IMR-90 (cell line): ENCODE measurements around the gene KCNMA1. TPM values are rescaled to one million over a fixed set of nuclear protein-coding genes. Genes with fewer than 3 reads are reported as not detected.

ENCODE experiments used
- ATAC-seq: fragments of 200-7000 bp; cut with Tn5 transposase; 2 replicates; pipeline ENCODE4 v1.9.1; 2020; ENCODE audit warnings: low read depth, mild to moderate bottlenecking, moderate library complexity
- BruUV-seq: library from RNA; stranded (reverse); fragments of 400-500 nt; replicated peaks from 2 replicates; lab custom pipeline; 2021; lab: Mats Ljungman, UMichigan
- CTCF ChIA-PET: fragments of 300-600 bp; formaldehyde crosslinking; extraction: SDS; loops from one replicate; lab custom pipeline; 2021; ENCODE audit warnings: antibody characterized with exemption; lab: Yijun Ruan, JAX
- POLR2A ChIA-PET: fragments of 300-600 bp; sonication (Branson Sonifier 250); formaldehyde crosslinking; loops from one replicate; lab custom pipeline; 2022; ENCODE audit warnings: antibody characterized with exemption; ENCODE audit not compliant: unreplicated experiment; lab: Charles Lee
- DNase-seq: peaks from one replicate; pipeline ENCODE4 v3.0.0; 2013
- H2AFZ ChIP-seq: replicated peaks from 2 replicates; pipeline ENCODE3; 2013; ENCODE audit warnings: low read length, mild to moderate bottlenecking; ENCODE audit not compliant: poor library complexity
- H2AK5ac ChIP-seq: 2 replicates; pipeline ENCODE4 v1.6.1; 2013; ENCODE audit warnings: low read depth, low read length, inconsistent platforms
- H2AK9ac ChIP-seq: replicated peaks from 2 replicates; pipeline ENCODE3; 2013; ENCODE audit warnings: mild to moderate bottlenecking, low read depth, low read length, moderate library complexity; ENCODE audit not compliant: poor library complexity
- H2BK120ac ChIP-seq: 2 replicates; pipeline ENCODE4 v1.6.1; 2013; ENCODE audit warnings: low read depth, low read length, inconsistent platforms
- H2BK15ac ChIP-seq: 3 replicates; pipeline ENCODE4 v1.6.1; 2013; ENCODE audit warnings: low read depth, low read length, inconsistent platforms
- H2BK20ac ChIP-seq: 2 replicates; pipeline ENCODE4 v1.6.1; 2013; ENCODE audit warnings: low read depth, mild to moderate bottlenecking, inconsistent platforms, low read length, moderate library complexity
- H2BK5ac ChIP-seq: 2 replicates; pipeline ENCODE4 v1.6.1; 2013; ENCODE audit warnings: mild to moderate bottlenecking, low read depth, low read length, inconsistent platforms; ENCODE audit not compliant: poor library complexity, severe bottlenecking
- H3K14ac ChIP-seq: replicated peaks from 2 replicates; pipeline ENCODE4 v1.6.1; 2013; ENCODE audit warnings: low read depth, low read length, inconsistent platforms
- H3K18ac ChIP-seq: 2 replicates; pipeline ENCODE4 v1.6.1; 2013; ENCODE audit warnings: low read depth, low read length, control low read depth
- H3K23ac ChIP-seq: 2 replicates; pipeline ENCODE4 v1.6.1; 2013; ENCODE audit warnings: low read depth, low read length, inconsistent platforms
- H3K27ac ChIP-seq: 2 replicates; pipeline ENCODE4 v1.5.1; 2013; ENCODE audit warnings: mild to moderate bottlenecking, control low read depth, low read length; ENCODE audit not compliant: insufficient read depth
- H3K27me3 ChIP-seq: 2 replicates; pipeline ENCODE4 v1.6.1; 2013; ENCODE audit warnings: low read length; ENCODE audit not compliant: control insufficient read depth, insufficient read depth
- H3K36me3 ChIP-seq: 2 replicates; pipeline ENCODE4 v1.6.1; 2013; ENCODE audit warnings: low read length, mixed read lengths; ENCODE audit not compliant: control insufficient read depth, insufficient read depth
- H3K4ac ChIP-seq: 2 replicates; pipeline ENCODE4 v1.6.1; 2013; ENCODE audit warnings: low read depth, low read length, inconsistent platforms
- H3K4me1 ChIP-seq: 2 replicates; pipeline ENCODE4 v1.6.1; 2013; ENCODE audit warnings: low read length, mixed read lengths; ENCODE audit not compliant: control insufficient read depth, insufficient read depth
- H3K4me2 ChIP-seq: 2 replicates; pipeline ENCODE4 v1.6.1; 2013; ENCODE audit warnings: low read depth, mild to moderate bottlenecking, control low read depth, low read length, moderate library complexity
- H3K4me3 ChIP-seq: 2 replicates; pipeline ENCODE4 v1.5.1; 2013; ENCODE audit warnings: low read depth, mild to moderate bottlenecking, control low read depth, low read length, moderate library complexity; ENCODE audit not compliant: insufficient read depth
- H3K56ac ChIP-seq: 2 replicates; pipeline ENCODE4 v1.6.1; 2013; ENCODE audit warnings: low read length, inconsistent platforms; ENCODE audit not compliant: insufficient read depth; ENCODE audit errors: extremely low read depth
- H3K79me1 ChIP-seq, 2 experiments: 2 replicates each; pipeline ENCODE4 v1.6.1; 2013; ENCODE audit warnings: low read length in 2 of 2, inconsistent platforms in 1 of 2, low read depth in 1 of 2
- H3K9ac ChIP-seq: 2 replicates; pipeline ENCODE4 v1.6.1; 2013; ENCODE audit warnings: low read depth, low read length, control low read depth
- H3K9me1 ChIP-seq: 2 replicates; pipeline ENCODE4 v1.6.1; 2013; ENCODE audit warnings: low read length, inconsistent platforms; ENCODE audit not compliant: insufficient read depth
- H3K9me3 ChIP-seq: 2 replicates; pipeline ENCODE4 v1.6.1; 2013; ENCODE audit warnings: low read length; ENCODE audit not compliant: control insufficient read depth, insufficient read depth
- H4K20me1 ChIP-seq: 2 replicates; pipeline ENCODE4 v1.6.1; 2013; ENCODE audit warnings: low read length, inconsistent platforms; ENCODE audit not compliant: insufficient read depth
- H4K5ac ChIP-seq: 2 replicates; pipeline ENCODE4 v1.6.1; 2013; ENCODE audit warnings: mild to moderate bottlenecking, low read depth, low read length, control low read depth
- H4K8ac ChIP-seq, 2 experiments: 2 replicates each; pipeline ENCODE4 v1.6.1; 2013; ENCODE audit warnings: low read depth in 2 of 2, low read length in 2 of 2, control low read depth in 1 of 2, inconsistent platforms in 1 of 2
- H4K91ac ChIP-seq: 2 replicates; pipeline ENCODE4 v1.6.1; 2013; ENCODE audit warnings: low read depth, low read length, inconsistent platforms; ENCODE audit not compliant: insufficient read depth
- BHLHE40 ChIP-seq: fragments of 150-350 bp; IDR thresholded peaks from 2 replicates; pipeline ENCODE4 v1.6.1; 2016; ENCODE audit warnings: mild to moderate bottlenecking, low read depth, low read length
- CEBPB ChIP-seq: IDR thresholded peaks from 2 replicates; pipeline ENCODE4 v1.6.1; 2012; ENCODE audit warnings: low read depth, low read length, improper control_type of control experiment
- CHD1 ChIP-seq: IDR thresholded peaks from 2 replicates; pipeline ENCODE4 v1.6.1; 2012; ENCODE audit warnings: low read depth, low read length, improper control_type of control experiment
- ELK1 ChIP-seq: fragments of 150-350 bp; IDR thresholded peaks from 2 replicates; pipeline ENCODE4 v1.6.1; 2016; ENCODE audit warnings: low read depth, mild to moderate bottlenecking, low read length, moderate library complexity, borderline replicate concordance
- FOS ChIP-seq: fragments of 150-350 bp; IDR thresholded peaks from 2 replicates; pipeline ENCODE4 v1.6.1; 2016; ENCODE audit warnings: low read depth, low read length
- MAFK ChIP-seq: IDR thresholded peaks from 2 replicates; pipeline ENCODE4 v1.6.1; 2012; ENCODE audit warnings: low read depth, low read length, improper control_type of control experiment
- MAZ ChIP-seq: IDR thresholded peaks from 2 replicates; pipeline ENCODE4 v1.6.1; 2012; ENCODE audit warnings: low read depth, mild to moderate bottlenecking, low read length, improper control_type of control experiment, moderate library complexity, borderline replicate concordance
- MXI1 ChIP-seq: IDR thresholded peaks from 2 replicates; pipeline ENCODE4 v1.6.1; 2012; ENCODE audit warnings: low read depth, mild to moderate bottlenecking, low read length, moderate library complexity, borderline replicate concordance
- NFE2L2 ChIP-seq: fragments of 150-350 bp; IDR thresholded peaks from 2 replicates; pipeline ENCODE4 v1.6.1; 2016; ENCODE audit warnings: low read depth, mild to moderate bottlenecking, low read length
- POLR2A ChIP-seq: IDR thresholded peaks from 2 replicates; pipeline ENCODE4 v1.6.1; 2012; ENCODE audit warnings: mild to moderate bottlenecking, low read depth, low read length
- RAD21 ChIP-seq: IDR thresholded peaks from 2 replicates; pipeline ENCODE4 v1.6.1; 2012; ENCODE audit warnings: low read length, improper control_type of control experiment
- RCOR1 ChIP-seq: IDR thresholded peaks from 2 replicates; pipeline ENCODE4 v1.6.1; 2012; ENCODE audit warnings: mild to moderate bottlenecking, low read length, improper control_type of control experiment; ENCODE audit not compliant: insufficient replicate concordance
- RFX5 ChIP-seq: IDR thresholded peaks from 2 replicates; pipeline ENCODE4 v1.8.0; 2012; ENCODE audit warnings: low read depth, mild to moderate bottlenecking, low read length, moderate library complexity
- SMC3 ChIP-seq: fragments of 150-350 bp; IDR thresholded peaks from 2 replicates; pipeline ENCODE4 v1.6.1; 2016; ENCODE audit warnings: low read depth, mild to moderate bottlenecking, antibody characterized with exemption, low read length, moderate library complexity
- WGBS, 2 experiments: methylation state at CpG; one replicate each; pipeline versions ENCODE4 v1.1.5 to v1.1.7; 2013; ENCODE audit warnings: missing lambda C conversion rate in 2 of 2; ENCODE audit not compliant: insufficient read length in 1 of 2; ENCODE audit errors: extremely low coverage in 2 of 2; 5-methylcytosine and 5-hydroxymethylcytosine counted together
- dilution Hi-C: fragments of 300-500 bp; cut with HindIII; formaldehyde crosslinking; loops from one replicate; pipeline ENCODE4 v1.14.3; 2018; ENCODE audit warnings: low sequenced_read_pairs; ENCODE audit not compliant: unreplicated experiment
- in situ Hi-C: fragments of 300-500 bp; cut with MboI; formaldehyde crosslinking; loops from 3 replicates; pipeline ENCODE4 v1.14.3; 2019; ENCODE audit warnings: low sequenced_read_pairs, inconsistent platforms, mixed read lengths
- intact Hi-C: fragments of 100-400 bp; cut with micrococcal nuclease; formaldehyde crosslinking; loops from 2 replicates; pipeline ENCODE4 v1.10.0; 2022
- polyA plus RNA-seq, 3 experiments: library from polyadenylated mRNA; depleted of rRNA; stranded (reverse); fragments of >200 nt; gene quantifications; 2 replicates each; pipeline ENCODE4 v1.2.3, GENCODE V29; 2012; ENCODE audit warnings: low replicate concordance in 1 of 3
- total RNA-seq: library from RNA; depleted of rRNA; stranded (reverse); fragments of >200 nt; gene quantifications from 2 replicates; pipeline ENCODE4 v1.2.3, GENCODE V29; 2012
- TF ChIP-seq, protein P1 (sequence below): conservative IDR thresholded peaks from 2 replicates; pipeline ENCODE4 v1.5.1; 2012; ENCODE audit warnings: mild to moderate bottlenecking, low read depth, low read length, improper control_type of control experiment
- TF ChIP-seq, protein P2 (sequence below): fragments of 150-350 bp; IDR thresholded peaks from 2 replicates; pipeline ENCODE4 v1.6.1; 2017; ENCODE audit warnings: mild to moderate bottlenecking, antibody characterized with exemption, low read length, low read depth

Gene KCNMA1
- total and polyA plus RNA-seq, 2 of the 4 experiments (the other 2 are of a cell fraction) = 25.6 to 29.6 TPM

DNA sequence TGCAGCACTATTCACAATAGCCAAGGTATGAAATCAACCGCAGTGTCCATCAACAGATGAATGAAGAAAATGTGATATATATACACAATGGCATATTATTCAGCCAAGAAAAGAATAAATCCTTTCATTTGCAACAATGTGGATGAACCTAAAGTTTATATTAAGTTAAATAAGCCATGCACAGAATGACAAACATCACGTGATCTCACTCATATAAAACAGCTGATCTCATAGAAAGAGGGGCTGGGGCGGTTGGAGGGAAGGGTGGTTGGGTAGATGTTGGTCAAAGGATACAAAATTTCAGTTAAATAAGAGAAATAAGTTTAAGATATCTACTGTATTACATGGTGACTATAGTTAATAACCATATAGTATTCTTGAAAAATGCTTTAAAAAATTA is 502.1 kb downstream of the KCNMA1 start:
- DNase-seq (no peak), ATAC-seq (no peak)
- H3K56ac ChIP-seq = no peak overlapping the region
- ChIA-PET POLR2A (no interaction called here), CTCF (no interaction called here)
- H3K27ac ChIP-seq = no peak overlapping the region
- no peak overlapping the region for H4K8ac ChIP-seq
- H3K4ac ChIP-seq = no peak overlapping the region
- H2BK120ac ChIP-seq = no peak overlapping the region
- H3K79me1 ChIP-seq = no peaks in the 10 kb centered on the region
- no peak overlapping the region for H2BK15ac ChIP-seq
- dilution Hi-C loops = no loop called here
- H3K9me3 ChIP-seq = no peaks in the 10 kb centered on the region
- no peak overlapping the region for H2BK20ac ChIP-seq
- no peak overlapping the region for H4K91ac ChIP-seq
- TF ChIP-seq FOS (no peak), NFE2L2 (no peak), POLR2A (no peak), SMC3 (no peak), BHLHE40 (no peak), CEBPB (no peak), RCOR1 (no peak), MAFK (no peak), RAD21 (no peak), CHD1 (no peak), MXI1 (no peak), ELK1 (no peak), MAZ (no peak), RFX5 (no peak)
- TF ChIP-seq, protein P1, sequence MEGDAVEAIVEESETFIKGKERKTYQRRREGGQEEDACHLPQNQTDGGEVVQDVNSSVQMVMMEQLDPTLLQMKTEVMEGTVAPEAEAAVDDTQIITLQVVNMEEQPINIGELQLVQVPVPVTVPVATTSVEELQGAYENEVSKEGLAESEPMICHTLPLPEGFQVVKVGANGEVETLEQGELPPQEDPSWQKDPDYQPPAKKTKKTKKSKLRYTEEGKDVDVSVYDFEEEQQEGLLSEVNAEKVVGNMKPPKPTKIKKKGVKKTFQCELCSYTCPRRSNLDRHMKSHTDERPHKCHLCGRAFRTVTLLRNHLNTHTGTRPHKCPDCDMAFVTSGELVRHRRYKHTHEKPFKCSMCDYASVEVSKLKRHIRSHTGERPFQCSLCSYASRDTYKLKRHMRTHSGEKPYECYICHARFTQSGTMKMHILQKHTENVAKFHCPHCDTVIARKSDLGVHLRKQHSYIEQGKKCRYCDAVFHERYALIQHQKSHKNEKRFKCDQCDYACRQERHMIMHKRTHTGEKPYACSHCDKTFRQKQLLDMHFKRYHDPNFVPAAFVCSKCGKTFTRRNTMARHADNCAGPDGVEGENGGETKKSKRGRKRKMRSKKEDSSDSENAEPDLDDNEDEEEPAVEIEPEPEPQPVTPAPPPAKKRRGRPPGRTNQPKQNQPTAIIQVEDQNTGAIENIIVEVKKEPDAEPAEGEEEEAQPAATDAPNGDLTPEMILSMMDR = no peak
- TF ChIP-seq, protein P2, sequence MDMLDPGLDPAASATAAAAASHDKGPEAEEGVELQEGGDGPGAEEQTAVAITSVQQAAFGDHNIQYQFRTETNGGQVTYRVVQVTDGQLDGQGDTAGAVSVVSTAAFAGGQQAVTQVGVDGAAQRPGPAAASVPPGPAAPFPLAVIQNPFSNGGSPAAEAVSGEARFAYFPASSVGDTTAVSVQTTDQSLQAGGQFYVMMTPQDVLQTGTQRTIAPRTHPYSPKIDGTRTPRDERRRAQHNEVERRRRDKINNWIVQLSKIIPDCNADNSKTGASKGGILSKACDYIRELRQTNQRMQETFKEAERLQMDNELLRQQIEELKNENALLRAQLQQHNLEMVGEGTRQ = no peak
- H3K9ac ChIP-seq = no peak overlapping the region
- H3K36me3 ChIP-seq = no peaks in the 10 kb centered on the region
- no peak overlapping the region for H3K4me2 ChIP-seq
- no peak overlapping the region for H4K5ac ChIP-seq
- in situ Hi-C loops = no loop called here
- no peak overlapping the region for H3K4me3 ChIP-seq
- H3K23ac ChIP-seq = no peak overlapping the region
- intact Hi-C loops = no loop called here
- H3K18ac ChIP-seq = no peak overlapping the region
- H3K14ac ChIP-seq = no peak overlapping the region
- WGBS, 2 experiments = no CpG with 5 or more reads among the region's 3 CpGs
- H3K4me1 ChIP-seq = peaks cover 2% of the 10 kb centered on the region
- no peak overlapping the region for H2AK5ac ChIP-seq
- no peaks in the 10 kb centered on the region for H4K20me1 ChIP-seq
- no peak overlapping the region for H2AFZ ChIP-seq
- no peaks in the 10 kb centered on the region for H3K27me3 ChIP-seq
- no peak overlapping the region for H2BK5ac ChIP-seq
- no TSS peak for BruUV-seq
- H3K9me1 ChIP-seq = peaks cover 4% of the 10 kb centered on the region; the same call in 1 of the 2 replicates
- H2AK9ac ChIP-seq = no peak overlapping the region
